ENCODE results near the gene TBC1D7. TPM values are rescaled to one million over a fixed set of nuclear protein-coding genes. Genes with fewer than 3 reads are reported as not detected.
A peak's percentile ranks its signal among the peaks of the same experiment; 100 is the strongest.

TBC1D7 gene
- total RNA-seq, 4 donors from 2014 or later, result 8.3 to 15.4 (median 12.2) TPM

- no peak for DNase-seq (ENCODE audit: low spot score in 2 of 2)
- Histone ChIP-seq H3K4me1 (peaks cover 3% of the 10 kb centered on the region), H3K9me3 (no peaks in the 10 kb centered on the region), H3K36me3 (peaks cover 9% of the 10 kb centered on the region), H3K4me3 (no peak overlapping the region), H3K27me3 (no peaks in the 10 kb centered on the region), H3K27ac (no peak overlapping the region)
- TF ChIP-seq POLR2A (IDR thresholded peaks at IDR 0.05) (no peak), CTCF (IDR thresholded peaks at IDR 0.05) (no peak), EP300 (IDR thresholded peaks at IDR 0.05) (no peak), POLR2AphosphoS5 (IDR thresholded peaks at IDR 0.05) (no peak)
- 74% methylated on average over 21 of the region's 21 CpGs for WGBS
Observed at GRCh38 chr6:13273931-13274706, 54.2 kb downstream of the TBC1D7 start.

GRCh38 chr6:13273202-13273930, 55.0 kb downstream of the TBC1D7 start:
- Histone ChIP-seq H3K36me3 (peaks cover 9% of the 10 kb centered on the region), H3K9me3 (no peaks in the 10 kb centered on the region), H3K27ac (no peak overlapping the region), H3K27me3 (no peaks in the 10 kb centered on the region), H3K4me3 (peak overlapping the region; percentile 7), H3K4me1 (peaks cover 7% of the 10 kb centered on the region)
- DNase-seq (ENCODE audit: low spot score in 2 of 2), result no peak
- TF ChIP-seq POLR2A (IDR thresholded peaks at IDR 0.05), result no peak
- 74% methylated on average over 10 of the region's 10 CpGs for WGBS

GRCh38 chr6:13272131-13273046, 55.9 kb downstream of the TBC1D7 start:
- DNase-seq (ENCODE audit: low spot score in 2 of 2), result peak in 1 of 2 donors; percentile 75
- H3K27me3 ChIP-seq, result no peaks in the 10 kb centered on the region
- WGBS, result 77% methylated on average over 24 of the region's 24 CpGs
- TF ChIP-seq POLR2AphosphoS5 (IDR thresholded peaks at IDR 0.05) (no peak), EP300 (IDR thresholded peaks at IDR 0.05) (no peak), CTCF (IDR thresholded peaks at IDR 0.05) (no peak), POLR2A (IDR thresholded peaks at IDR 0.05) (no peak)
- peaks cover 7% of the 10 kb centered on the region for H3K4me1 ChIP-seq
- no peaks in the 10 kb centered on the region for H3K9me3 ChIP-seq
- peak overlapping the region; percentile 47 for H3K27ac ChIP-seq
- peaks cover 9% of the 10 kb centered on the region for H3K36me3 ChIP-seq
- peak overlapping the region; percentile 7 for H3K4me3 ChIP-seq

- Histone ChIP-seq H3K9me3 (no peaks in the 10 kb centered on the region), H3K27me3 (no peaks in the 10 kb centered on the region), H3K4me3 (no peak overlapping the region), H3K27ac (no peak overlapping the region), H3K4me1 (peaks cover 7% of the 10 kb centered on the region), H3K36me3 (peaks cover 9% of the 10 kb centered on the region)
- WGBS, result 58% methylated on average over 8 of the region's 8 CpGs
- no peak for DNase-seq (ENCODE audit: low spot score in 2 of 2)
- no peak for TF ChIP-seq POLR2AphosphoS5 (IDR thresholded peaks at IDR 0.05)
- no peak for TF ChIP-seq EP300 (IDR thresholded peaks at IDR 0.05)
- no peak for TF ChIP-seq CTCF (IDR thresholded peaks at IDR 0.05)
- TF ChIP-seq POLR2A (IDR thresholded peaks at IDR 0.05), result no peak
Observed at GRCh38 chr6:13268913-13269518, 59.3 kb downstream of the TBC1D7 start.

GRCh38 chr6:13267142-13267651, 61.1 kb downstream of the TBC1D7 start:
- WGBS, result 88% methylated on average over 2 of the region's 2 CpGs
- peaks cover 6% of the 10 kb centered on the region for H3K36me3 ChIP-seq
- no peak overlapping the region for H3K4me3 ChIP-seq
- no peak for TF ChIP-seq POLR2A (IDR thresholded peaks at IDR 0.05)
- no peak for TF ChIP-seq EP300 (IDR thresholded peaks at IDR 0.05)
- no peak for TF ChIP-seq CTCF (IDR thresholded peaks at IDR 0.05)
- no peak for TF ChIP-seq POLR2AphosphoS5 (IDR thresholded peaks at IDR 0.05)
- no peaks in the 10 kb centered on the region for H3K9me3 ChIP-seq
- H3K27ac ChIP-seq, result no peak overlapping the region
- H3K27me3 ChIP-seq, result no peaks in the 10 kb centered on the region
- no peak for DNase-seq (ENCODE audit: low spot score in 2 of 2)
- H3K4me1 ChIP-seq, result peaks cover 7% of the 10 kb centered on the region

Measured in suprapubic skin (tissue), 4 donors.